Kidney epithelial cell (primary cell): ENCODE results near the gene UNC13D. TPM values are rescaled to one million over a fixed set of nuclear protein-coding genes. Genes with fewer than 3 reads are reported as not detected.

ENCODE experiments used
- DNase-seq: peaks from one replicate; pipeline ENCODE4 v3.0.0-alpha.2; 2010; ENCODE audit warnings: low read depth
- H3K27me3 ChIP-seq: 2 replicates; pipeline ENCODE4 v1.6.0; 2011; ENCODE audit warnings: low read length; ENCODE audit not compliant: control insufficient read depth, insufficient read depth
- H3K36me3 ChIP-seq: 2 replicates; pipeline ENCODE4 v1.5.1; 2011; ENCODE audit warnings: low read length; ENCODE audit not compliant: control insufficient read depth, insufficient read depth
- H3K4me3 ChIP-seq: 2 replicates; pipeline ENCODE4 v1.5.1; 2011; ENCODE audit warnings: low read depth, mild to moderate bottlenecking, control low read depth, low read length
- total RNA-seq: library from RNA; depleted of rRNA; stranded (reverse); fragments of >200 nt; gene quantifications from 2 replicates; pipeline ENCODE4 v1.2.3, GENCODE V29; 2015
- TF ChIP-seq, protein P1 (sequence below): IDR thresholded peaks from 2 replicates; pipeline ENCODE4 v1.5.1; 2011; ENCODE audit warnings: mild to moderate bottlenecking, moderate library complexity, low read length, control low read depth, inconsistent platforms; ENCODE audit not compliant: insufficient read depth, poor library complexity, severe bottlenecking

Gene UNC13D
- total RNA-seq, 1 donor from 2014 or later, result 14.0 TPM

DNA sequence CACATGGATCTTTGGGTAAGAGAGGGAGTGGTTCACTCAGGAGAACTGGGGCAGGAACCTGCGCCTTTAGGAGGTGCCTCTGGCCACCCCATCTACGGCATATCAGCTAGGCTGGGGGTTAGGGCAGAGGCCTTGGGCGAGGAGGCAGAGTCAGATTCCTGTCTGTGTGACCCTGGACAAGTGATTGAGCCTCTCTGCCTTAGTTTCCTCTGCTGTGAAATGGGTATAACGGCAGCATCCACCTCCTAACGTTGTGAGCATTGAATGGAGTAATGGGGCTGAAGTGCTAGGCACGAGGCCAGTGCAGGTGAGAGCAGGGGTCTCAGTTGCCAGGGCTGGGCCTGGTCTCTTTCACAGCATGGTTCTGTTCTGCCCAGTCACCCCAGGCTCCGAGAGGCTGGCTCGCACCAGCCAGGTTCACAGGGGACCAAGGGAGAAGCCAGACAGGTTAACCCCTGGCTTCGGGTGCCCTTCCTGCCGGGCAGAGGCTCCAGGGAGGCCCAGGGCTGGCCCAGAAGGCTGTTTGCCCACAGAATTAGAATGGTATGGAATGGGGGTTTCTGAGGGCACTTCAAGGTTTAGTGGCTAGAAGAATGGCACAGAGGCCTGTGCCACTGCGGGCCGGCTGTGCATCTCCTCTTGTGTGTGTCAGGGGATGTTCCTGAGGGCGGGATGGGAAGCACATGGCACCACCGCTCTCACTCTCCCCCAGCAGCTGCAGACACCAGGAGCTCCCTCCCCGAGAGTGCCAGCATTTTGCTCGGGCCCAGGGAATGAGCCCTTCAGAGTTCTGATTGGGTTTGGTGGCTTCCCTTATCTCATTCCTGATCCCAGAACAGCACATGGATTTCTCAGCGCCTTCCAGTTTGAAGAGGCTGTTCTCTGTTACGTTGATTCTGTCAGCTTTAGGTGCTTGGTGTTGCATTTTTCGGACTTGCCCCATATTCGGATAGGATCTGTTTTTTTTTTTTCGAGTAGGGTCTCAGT, 23.8 kb downstream of the UNC13D start:
- TF ChIP-seq, protein P1, sequence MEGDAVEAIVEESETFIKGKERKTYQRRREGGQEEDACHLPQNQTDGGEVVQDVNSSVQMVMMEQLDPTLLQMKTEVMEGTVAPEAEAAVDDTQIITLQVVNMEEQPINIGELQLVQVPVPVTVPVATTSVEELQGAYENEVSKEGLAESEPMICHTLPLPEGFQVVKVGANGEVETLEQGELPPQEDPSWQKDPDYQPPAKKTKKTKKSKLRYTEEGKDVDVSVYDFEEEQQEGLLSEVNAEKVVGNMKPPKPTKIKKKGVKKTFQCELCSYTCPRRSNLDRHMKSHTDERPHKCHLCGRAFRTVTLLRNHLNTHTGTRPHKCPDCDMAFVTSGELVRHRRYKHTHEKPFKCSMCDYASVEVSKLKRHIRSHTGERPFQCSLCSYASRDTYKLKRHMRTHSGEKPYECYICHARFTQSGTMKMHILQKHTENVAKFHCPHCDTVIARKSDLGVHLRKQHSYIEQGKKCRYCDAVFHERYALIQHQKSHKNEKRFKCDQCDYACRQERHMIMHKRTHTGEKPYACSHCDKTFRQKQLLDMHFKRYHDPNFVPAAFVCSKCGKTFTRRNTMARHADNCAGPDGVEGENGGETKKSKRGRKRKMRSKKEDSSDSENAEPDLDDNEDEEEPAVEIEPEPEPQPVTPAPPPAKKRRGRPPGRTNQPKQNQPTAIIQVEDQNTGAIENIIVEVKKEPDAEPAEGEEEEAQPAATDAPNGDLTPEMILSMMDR, result no peak
- no peaks in the 10 kb centered on the region for H3K27me3 ChIP-seq
- H3K36me3 ChIP-seq, result peaks cover 2% of the 10 kb centered on the region
- DNase-seq, result no peak
- H3K4me3 ChIP-seq, result no peak overlapping the region

DNA sequence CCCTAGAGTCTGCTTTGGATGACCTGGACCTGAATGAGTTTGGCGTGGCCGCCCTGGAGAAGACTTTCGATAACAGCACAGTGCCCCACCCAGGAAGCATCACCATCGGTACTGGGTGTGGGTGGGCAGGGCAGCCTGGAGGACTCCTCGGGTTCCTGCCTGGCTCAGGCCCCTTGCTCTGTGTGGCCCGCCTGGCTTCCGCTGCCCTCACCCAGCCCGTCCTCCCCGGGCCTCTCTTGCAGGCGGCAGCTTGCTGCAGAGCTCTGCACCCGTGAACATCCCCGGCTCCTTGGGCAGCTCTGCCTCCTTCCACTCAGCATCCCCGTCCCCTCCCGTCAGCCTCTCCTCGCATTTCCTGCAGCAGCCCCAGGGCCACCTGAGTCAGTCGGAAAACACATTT, 24.5 kb downstream of the UNC13D start:
- H3K36me3 ChIP-seq, result peaks cover 2% of the 10 kb centered on the region
- H3K4me3 ChIP-seq, result no peak overlapping the region

DNA sequence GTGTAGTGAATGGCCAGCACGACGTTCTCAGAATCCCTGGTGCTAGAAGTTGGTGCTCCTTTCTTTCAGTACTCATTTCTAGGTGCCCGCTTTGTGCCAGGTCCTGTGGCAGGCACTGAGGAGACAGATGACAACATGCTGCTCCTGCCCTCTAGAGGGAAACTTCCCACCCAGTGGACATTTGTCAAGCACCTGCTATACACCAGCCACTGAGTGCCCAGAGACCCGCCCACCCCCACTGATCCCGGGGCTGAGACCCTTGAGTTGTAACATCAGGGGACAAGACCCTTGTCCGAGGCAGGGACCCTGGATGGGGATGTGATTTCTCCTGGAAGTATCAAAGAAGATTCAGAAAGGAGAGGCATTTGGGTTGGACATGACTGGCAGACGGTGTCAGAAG, 25.1 kb downstream of the UNC13D start:
- Histone ChIP-seq H3K27me3 (no peaks in the 10 kb centered on the region), H3K36me3 (peaks cover 2% of the 10 kb centered on the region), H3K4me3 (no peak overlapping the region)
- no peak for DNase-seq
- TF ChIP-seq, protein P1, result no peak

More for the DNA sequence above, 24.5 kb downstream of the UNC13D start:
- no peak for DNase-seq
- no peaks in the 10 kb centered on the region for H3K27me3 ChIP-seq
- TF ChIP-seq, protein P1, result no peak

DNA sequence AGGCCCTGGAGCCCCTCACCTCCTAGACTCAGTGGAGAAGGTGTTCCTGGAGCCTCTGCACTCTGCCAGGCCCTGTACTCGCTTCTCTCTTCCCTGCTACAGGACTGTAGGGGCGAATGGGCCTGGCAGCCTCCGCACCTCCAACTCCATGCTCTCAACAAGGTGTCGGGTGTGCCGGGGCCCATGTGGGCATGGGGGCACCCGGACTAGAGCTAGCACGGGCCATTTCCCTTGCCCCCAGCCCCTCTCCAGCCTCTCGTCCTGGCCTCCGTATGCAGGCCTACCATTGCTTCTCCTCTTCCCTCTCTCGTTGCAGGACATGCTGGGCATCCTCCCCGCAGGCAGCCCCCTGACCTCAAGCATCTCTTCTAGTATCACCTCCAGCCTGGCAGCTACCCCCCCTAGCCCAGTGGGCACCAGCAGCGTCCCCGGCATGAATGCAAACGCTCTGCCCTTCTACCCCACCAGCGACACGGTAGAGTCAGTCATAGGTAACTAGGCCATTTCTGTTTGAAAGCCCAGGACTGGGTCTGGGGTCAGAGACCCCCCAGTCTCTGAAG, 25.8 kb downstream of the UNC13D start:
- Histone ChIP-seq H3K27me3 (no peaks in the 10 kb centered on the region), H3K36me3 (peaks cover 2% of the 10 kb centered on the region), H3K4me3 (no peak overlapping the region)
- TF ChIP-seq, protein P1, result no peak
- no peak for DNase-seq

DNA sequence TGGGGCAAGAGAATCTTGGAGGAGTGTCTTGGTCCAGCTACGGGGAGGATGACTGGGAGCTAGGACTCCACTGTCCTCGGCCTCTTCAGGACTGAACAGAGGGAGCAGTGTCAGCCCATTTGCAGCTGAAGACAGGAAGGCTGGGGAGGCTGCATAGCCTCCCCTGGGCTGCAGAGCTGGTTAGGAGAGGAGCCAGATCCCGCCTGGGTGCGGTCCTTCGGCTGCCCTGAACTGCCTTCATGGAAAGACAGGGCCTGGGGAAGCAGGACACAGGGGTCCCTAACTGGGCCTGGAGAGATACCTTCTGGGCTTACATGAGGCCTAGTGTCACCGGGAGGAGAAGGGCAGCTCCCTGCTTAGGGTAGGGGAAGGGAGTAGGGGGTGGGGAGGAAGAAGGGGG, 26.6 kb downstream of the UNC13D start:
- Histone ChIP-seq H3K27me3 (no peaks in the 10 kb centered on the region), H3K36me3 (peaks cover 4% of the 10 kb centered on the region), H3K4me3 (no peak overlapping the region)
- TF ChIP-seq, protein P1, result no peak
- no peak for DNase-seq
